Vagina (tissue), 2 donors: ENCODE data around the gene DGKH. TPM values are rescaled to one million over a fixed set of nuclear protein-coding genes. Genes with fewer than 3 reads are reported as not detected.

Source experiments
- DNase-seq, 2 donors: peaks; one replicate each; pipeline ENCODE4 v3.0.0-alpha.2; 2017; ENCODE audit errors: extremely low spot score in 2 of 2
- H3K27ac ChIP-seq: fragments of 200-600 bp; sonication (generic); one replicate; pipeline ENCODE4 v1.5.1; 2019
- H3K27me3 ChIP-seq: fragments of 200-600 bp; sonication (generic); one replicate; pipeline ENCODE4 v1.5.1; 2019
- H3K36me3 ChIP-seq, 2 donors: fragments of 200-600 bp; sonication (generic); one replicate each; pipeline ENCODE4 v1.5.1; 2017 to 2019
- H3K4me1 ChIP-seq: fragments of 200-600 bp; sonication (generic); one replicate; pipeline ENCODE4 v1.5.1; 2019
- H3K4me3 ChIP-seq, 2 donors: fragments of 200-600 bp; sonication (generic); 1 replicate in 1 of 2; 2 replicates in 1 of 2; pipeline ENCODE4 v1.5.1; 2016 to 2019
- H3K9me3 ChIP-seq: fragments of 200-600 bp; sonication (generic); one replicate; pipeline ENCODE4 v1.5.1; 2019
- CTCF ChIP-seq, 3 experiments: fragments of 450-650 bp in 2 of 3; fragments of 200-600 bp in 1 of 3; sonication (generic) in 1 of 3; IDR thresholded peaks; one replicate each; pipeline ENCODE4 v1.5.1; 2017 to 2019; ENCODE audit warnings: antibody characterized with exemption in 3 of 3, mild to moderate bottlenecking in 2 of 3, moderate library complexity in 2 of 3
- POLR2A ChIP-seq, 2 donors: fragments of 450-650 bp; IDR thresholded peaks; one replicate each; pipeline ENCODE4 v1.6.1; 2017; ENCODE audit warnings: antibody characterized with exemption in 2 of 2, mild to moderate bottlenecking in 2 of 2, moderate library complexity in 2 of 2
- POLR2AphosphoS5 ChIP-seq, 2 donors: sonication (generic); formaldehyde crosslinking; IDR thresholded peaks; one replicate each; pipeline ENCODE4 v1.9.0; 2017; ENCODE audit warnings: antibody characterized with exemption in 2 of 2, mild to moderate bottlenecking in 2 of 2, low read depth in 1 of 2; ENCODE audit not compliant: insufficient read depth in 1 of 2
- intact Hi-C: fragments of 100-400 bp; cut with DNase I; formaldehyde crosslinking; loops from one replicate; pipeline ENCODE4 v1.15.1; 2023
- total RNA-seq: library from RNA; depleted of rRNA; stranded (reverse); fragments of >200 nt; gene quantifications from one replicate; pipeline ENCODE4 v1.2.3, GENCODE V29; 2016

DGKH gene
- total RNA-seq, 1 donor from 2014 or later = 29.7 TPM

DNA sequence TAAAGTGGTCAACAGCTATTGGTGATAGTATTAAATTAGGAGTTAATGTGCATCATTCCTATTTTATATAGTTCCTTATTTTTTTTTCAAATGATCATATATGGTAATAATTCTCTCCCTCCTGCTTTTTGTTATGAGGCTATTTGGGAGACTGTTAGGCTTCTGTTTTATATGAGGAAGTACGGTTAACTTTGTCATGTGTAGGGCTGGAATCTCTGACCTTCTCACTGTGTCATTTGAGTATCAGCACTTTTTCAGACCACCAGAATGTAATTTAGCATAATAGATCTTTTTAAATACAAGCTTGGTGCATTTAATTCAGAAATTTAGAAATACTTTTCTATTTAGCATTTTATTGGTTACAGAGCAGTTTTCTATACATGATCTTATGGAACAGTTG, 7.7 kb downstream of the DGKH start:
- no peak overlapping the region for H3K27ac ChIP-seq
- H3K4me3 ChIP-seq = no peak overlapping the region
- no peaks in the 10 kb centered on the region for H3K9me3 ChIP-seq
- H3K36me3 ChIP-seq = peaks cover 0 to 5% of the 10 kb centered on the region in 2 donors
- no peak for DNase-seq
- H3K27me3 ChIP-seq = no peaks in the 10 kb centered on the region
- no peaks in the 10 kb centered on the region for H3K4me1 ChIP-seq
- TF ChIP-seq POLR2AphosphoS5 (IDR thresholded peaks at IDR 0.05; ENCODE audit: insufficient read depth in 1 of 2, low read depth in 1 of 2) (no peak), POLR2A (IDR thresholded peaks at IDR 0.05) (no peak), CTCF (IDR thresholded peaks at IDR 0.05) (no peak)
- intact Hi-C loops = no loop called here

DNA sequence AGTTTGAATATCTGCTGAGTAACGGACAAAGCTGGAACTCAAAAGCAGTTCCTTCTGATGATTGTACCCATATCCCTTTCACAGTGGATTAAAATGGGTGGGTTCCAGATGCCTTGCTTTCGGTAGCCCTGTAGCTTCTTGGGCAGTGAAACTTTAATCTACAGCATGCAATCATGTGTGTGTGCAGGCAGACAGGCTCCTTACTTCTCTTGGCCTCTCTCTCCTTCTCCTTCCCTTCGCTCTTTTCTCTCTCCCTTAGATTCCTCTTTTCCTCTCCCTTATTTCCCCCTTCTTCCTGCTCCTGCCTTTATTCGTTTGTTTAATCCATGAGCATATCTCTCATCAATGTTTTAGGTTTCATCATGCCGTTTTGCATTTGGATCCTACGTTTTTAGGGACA, 8.1 kb downstream of the DGKH start:
- no peaks in the 10 kb centered on the region for H3K27me3 ChIP-seq
- no peaks in the 10 kb centered on the region for H3K9me3 ChIP-seq
- TF ChIP-seq CTCF (IDR thresholded peaks at IDR 0.05) = no peak
- TF ChIP-seq POLR2AphosphoS5 (IDR thresholded peaks at IDR 0.05; ENCODE audit: insufficient read depth in 1 of 2, low read depth in 1 of 2) = no peak
- TF ChIP-seq POLR2A (IDR thresholded peaks at IDR 0.05) = no peak
- peaks cover 0 to 5% of the 10 kb centered on the region in 2 donors for H3K36me3 ChIP-seq
- H3K4me3 ChIP-seq = no peak overlapping the region
- no peak for DNase-seq
- intact Hi-C loops = no loop called here
- H3K4me1 ChIP-seq = no peaks in the 10 kb centered on the region
- H3K27ac ChIP-seq = no peak overlapping the region

GRCh38 chr13:42057918-42058530, 9.6 kb downstream of the DGKH start:
- no peak overlapping the region for H3K27ac ChIP-seq
- no peaks in the 10 kb centered on the region for H3K4me1 ChIP-seq
- H3K4me3 ChIP-seq = no peak overlapping the region
- intact Hi-C loops = no loop called here
- H3K27me3 ChIP-seq = no peaks in the 10 kb centered on the region
- no peak for TF ChIP-seq POLR2A (IDR thresholded peaks at IDR 0.05)
- no peak for TF ChIP-seq POLR2AphosphoS5 (IDR thresholded peaks at IDR 0.05; ENCODE audit: insufficient read depth in 1 of 2, low read depth in 1 of 2)
- TF ChIP-seq CTCF (IDR thresholded peaks at IDR 0.05) = no peak
- DNase-seq = no peak
- peaks cover 0 to 5% of the 10 kb centered on the region in 2 donors for H3K36me3 ChIP-seq
- no peaks in the 10 kb centered on the region for H3K9me3 ChIP-seq

DNA sequence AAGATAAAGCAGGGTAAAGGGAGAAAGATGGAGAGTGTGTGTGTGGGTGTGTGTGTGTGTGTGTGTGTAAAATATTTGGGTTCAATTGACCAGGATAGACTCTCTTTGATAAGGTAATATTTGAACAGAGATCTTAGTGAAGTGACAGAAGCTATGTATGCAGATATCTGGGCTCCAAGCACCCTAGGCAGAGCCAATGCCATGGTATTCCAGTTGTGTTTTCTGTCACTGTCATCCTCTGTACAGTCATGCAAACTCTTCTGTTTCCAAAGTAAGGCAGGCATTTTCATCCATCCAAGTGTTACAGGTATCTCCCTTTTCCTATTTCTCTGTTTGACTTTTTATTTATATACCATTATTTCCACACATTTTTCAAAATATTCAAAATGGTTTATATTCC, 13.5 kb downstream of the DGKH start:
- H3K27me3 ChIP-seq = no peaks in the 10 kb centered on the region
- H3K27ac ChIP-seq = no peak overlapping the region
- peaks cover 0 to 5% of the 10 kb centered on the region in 2 donors for H3K36me3 ChIP-seq
- TF ChIP-seq POLR2AphosphoS5 (IDR thresholded peaks at IDR 0.05; ENCODE audit: insufficient read depth in 1 of 2, low read depth in 1 of 2) = no peak
- no peak overlapping the region for H3K4me3 ChIP-seq
- no peaks in the 10 kb centered on the region for H3K4me1 ChIP-seq
- no peaks in the 10 kb centered on the region for H3K9me3 ChIP-seq
- no peak for DNase-seq
- intact Hi-C loops = no loop called here

DNA sequence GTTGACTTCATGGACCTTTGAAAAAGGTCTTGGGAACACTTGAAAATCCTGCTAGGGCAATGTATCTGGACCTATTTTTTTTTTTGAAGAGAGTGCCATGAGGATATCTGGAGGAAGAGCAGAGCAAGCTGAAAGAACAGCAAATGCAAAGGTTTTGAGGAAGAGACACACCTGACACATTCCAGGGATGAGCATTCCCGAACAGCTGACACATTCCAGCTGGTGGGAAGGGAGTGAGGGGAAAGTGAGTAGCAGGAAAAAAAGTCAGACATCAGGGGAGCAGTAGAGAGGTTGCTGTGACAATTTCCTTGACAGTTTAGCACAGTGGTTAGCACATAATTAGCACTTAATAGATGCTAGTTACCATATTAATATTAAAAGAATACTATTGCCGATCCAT, 14.7 kb downstream of the DGKH start:
- H3K27me3 ChIP-seq = no peaks in the 10 kb centered on the region
- intact Hi-C loops = no loop called here
- no peak overlapping the region for H3K4me3 ChIP-seq
- peaks cover 0 to 5% of the 10 kb centered on the region in 2 donors for H3K36me3 ChIP-seq
- DNase-seq = no peak
- TF ChIP-seq POLR2AphosphoS5 (IDR thresholded peaks at IDR 0.05; ENCODE audit: insufficient read depth in 1 of 2, low read depth in 1 of 2) = no peak
- no peak for TF ChIP-seq POLR2A (IDR thresholded peaks at IDR 0.05)
- no peak for TF ChIP-seq CTCF (IDR thresholded peaks at IDR 0.05)
- H3K27ac ChIP-seq = no peak overlapping the region
- no peaks in the 10 kb centered on the region for H3K4me1 ChIP-seq
- no peaks in the 10 kb centered on the region for H3K9me3 ChIP-seq
